Keratinocyte (primary cell): ENCODE results near the gene CNOT4.

Experiments
- EZH2 ChIP-seq: IDR thresholded peaks from one replicate; pipeline ENCODE4 v1.6.1; 2012; ENCODE audit warnings: inconsistent platforms, mild to moderate bottlenecking, low read length, moderate library complexity
- TF ChIP-seq, protein P1 (sequence below), 3 experiments: IDR thresholded peaks in 1 of 3; conservative IDR thresholded peaks in 1 of 3; optimal IDR thresholded peaks in 1 of 3; 2 replicates in 2 of 3; 3 replicates in 1 of 3; pipeline versions ENCODE3 to v1.5.1; 2011; ENCODE audit warnings: low read length in 3 of 3, mild to moderate bottlenecking in 3 of 3, moderate library complexity in 2 of 3, control low read depth in 1 of 3, inconsistent platforms in 1 of 3; ENCODE audit not compliant: insufficient read depth in 2 of 3; ENCODE audit errors: extremely low read depth in 1 of 3

DNA sequence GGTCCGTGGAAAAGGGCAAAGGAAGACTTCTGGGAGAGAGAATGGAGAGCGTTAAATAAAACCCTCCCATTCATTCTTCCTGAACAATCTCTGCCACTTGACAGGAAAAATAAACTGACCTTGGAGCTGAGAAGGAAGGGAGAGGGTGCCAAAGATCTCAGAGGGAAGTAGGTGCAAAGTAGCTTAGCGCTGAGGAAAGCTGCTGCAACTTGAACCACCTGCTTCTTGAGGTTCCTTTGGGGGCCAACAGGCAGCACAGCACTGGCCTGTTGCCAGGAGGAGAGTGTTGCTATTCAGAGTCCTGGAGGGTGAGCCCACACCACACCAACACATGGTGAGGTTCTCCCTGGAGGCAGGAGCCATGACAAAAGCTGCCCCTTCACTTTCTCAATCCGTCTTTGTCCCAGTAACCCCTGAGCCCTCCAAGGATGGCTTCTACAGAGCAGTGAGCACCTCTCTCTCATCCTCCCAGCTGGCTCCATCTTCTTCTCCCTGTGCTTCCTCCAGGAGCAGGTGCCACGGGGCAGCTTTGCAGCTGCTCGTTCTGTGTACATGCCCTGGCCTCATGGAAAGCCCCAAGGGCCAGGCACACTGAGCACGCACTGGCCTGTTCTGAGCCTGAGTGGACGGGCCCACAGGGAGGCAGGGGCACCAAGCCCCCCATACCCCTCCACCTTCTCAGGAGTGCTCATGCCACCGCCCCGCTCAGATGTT is 174.9 kb downstream of the CNOT4 start:
- TF ChIP-seq, protein P1, sequence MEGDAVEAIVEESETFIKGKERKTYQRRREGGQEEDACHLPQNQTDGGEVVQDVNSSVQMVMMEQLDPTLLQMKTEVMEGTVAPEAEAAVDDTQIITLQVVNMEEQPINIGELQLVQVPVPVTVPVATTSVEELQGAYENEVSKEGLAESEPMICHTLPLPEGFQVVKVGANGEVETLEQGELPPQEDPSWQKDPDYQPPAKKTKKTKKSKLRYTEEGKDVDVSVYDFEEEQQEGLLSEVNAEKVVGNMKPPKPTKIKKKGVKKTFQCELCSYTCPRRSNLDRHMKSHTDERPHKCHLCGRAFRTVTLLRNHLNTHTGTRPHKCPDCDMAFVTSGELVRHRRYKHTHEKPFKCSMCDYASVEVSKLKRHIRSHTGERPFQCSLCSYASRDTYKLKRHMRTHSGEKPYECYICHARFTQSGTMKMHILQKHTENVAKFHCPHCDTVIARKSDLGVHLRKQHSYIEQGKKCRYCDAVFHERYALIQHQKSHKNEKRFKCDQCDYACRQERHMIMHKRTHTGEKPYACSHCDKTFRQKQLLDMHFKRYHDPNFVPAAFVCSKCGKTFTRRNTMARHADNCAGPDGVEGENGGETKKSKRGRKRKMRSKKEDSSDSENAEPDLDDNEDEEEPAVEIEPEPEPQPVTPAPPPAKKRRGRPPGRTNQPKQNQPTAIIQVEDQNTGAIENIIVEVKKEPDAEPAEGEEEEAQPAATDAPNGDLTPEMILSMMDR (optimal IDR thresholded peaks at IDR 0.05 in 1 of 3, IDR thresholded peaks at IDR 0.05 in 1 of 3, conservative IDR thresholded peaks at IDR 0.05 in 1 of 3; ENCODE audit: extremely low read depth in 1 of 3, insufficient read depth in 2 of 3, low read length in 3 of 3): no peak
- TF ChIP-seq EZH2: no peak
